ENCODE results near the gene ACTR3.

- no peak for TF ChIP-seq CTCF (IDR thresholded peaks at IDR 0.05 in 2 of 3, conservative IDR thresholded peaks at IDR 0.05 in 1 of 3; ENCODE audit: control insufficient read depth in 2 of 3, extremely low read depth in 1 of 3, insufficient read depth in 1 of 3, low read depth in 3 of 3, low read length in 3 of 3)
- TF ChIP-seq TBL1XR1 (IDR thresholded peaks at IDR 0.05; ENCODE audit: low read depth, low read length) = no peak
- TF ChIP-seq BHLHE40 (IDR thresholded peaks at IDR 0.05; ENCODE audit: borderline replicate concordance in 1 of 2, low read depth in 2 of 2, low read length in 1 of 2) = no peak
Observed at GRCh38 chr2:113926314-113926713, 36.4 kb downstream of the ACTR3 start.
